NB4 (cell line): Measurements from ENCODE around the gene NFIA.

Experiments
- DNase-seq: peaks from one replicate; pipeline ENCODE4 v3.0.0; 2010; ENCODE audit warnings: low read depth
- H3K4me3 ChIP-seq: one replicate; pipeline ENCODE4 v1.5.1; 2011; ENCODE audit warnings: mild to moderate bottlenecking, low read depth, low read length, moderate library complexity
- MYC ChIP-seq: IDR thresholded peaks from 2 replicates; pipeline ENCODE4 v1.6.1; 2011; ENCODE audit warnings: low read depth, low read length
- POLR2A ChIP-seq: IDR thresholded peaks from 2 replicates; pipeline ENCODE4 v1.6.1; 2011; ENCODE audit warnings: mild to moderate bottlenecking; ENCODE audit not compliant: insufficient read length; ENCODE audit errors: extremely low read depth
- TF ChIP-seq, protein P1 (sequence below): IDR thresholded peaks from one replicate; pipeline ENCODE4 v1.5.1; 2012; ENCODE audit warnings: low read depth, low read length
- TF ChIP-seq, protein P2 (sequence below): IDR thresholded peaks from 2 replicates; pipeline ENCODE4 v1.6.1; 2011; ENCODE audit warnings: low read depth, low read length

Gene NFIA

DNA sequence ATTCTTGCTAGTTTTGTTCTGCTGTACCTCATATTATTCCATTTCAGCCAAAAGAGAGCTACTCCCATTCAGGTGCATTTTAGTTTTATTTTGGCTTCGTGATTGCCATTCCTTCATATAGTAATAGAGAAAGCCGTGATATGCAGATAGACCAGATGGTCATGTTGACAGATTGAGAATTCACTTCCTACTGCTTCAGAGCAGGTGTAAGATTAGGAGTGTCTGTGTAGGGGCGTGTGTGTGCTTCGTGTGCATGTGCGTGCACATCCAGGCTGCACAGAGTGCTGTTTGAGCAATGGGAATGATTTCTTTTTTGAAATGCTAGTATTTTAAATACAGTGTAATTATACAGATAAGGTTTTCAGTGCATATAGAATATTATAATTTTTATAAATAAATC is 10.3 kb downstream of the NFIA start:
- no peak overlapping the region for H3K4me3 ChIP-seq
- no peak for DNase-seq
- TF ChIP-seq MYC (no peak), POLR2A (no peak)
- TF ChIP-seq, protein P1, sequence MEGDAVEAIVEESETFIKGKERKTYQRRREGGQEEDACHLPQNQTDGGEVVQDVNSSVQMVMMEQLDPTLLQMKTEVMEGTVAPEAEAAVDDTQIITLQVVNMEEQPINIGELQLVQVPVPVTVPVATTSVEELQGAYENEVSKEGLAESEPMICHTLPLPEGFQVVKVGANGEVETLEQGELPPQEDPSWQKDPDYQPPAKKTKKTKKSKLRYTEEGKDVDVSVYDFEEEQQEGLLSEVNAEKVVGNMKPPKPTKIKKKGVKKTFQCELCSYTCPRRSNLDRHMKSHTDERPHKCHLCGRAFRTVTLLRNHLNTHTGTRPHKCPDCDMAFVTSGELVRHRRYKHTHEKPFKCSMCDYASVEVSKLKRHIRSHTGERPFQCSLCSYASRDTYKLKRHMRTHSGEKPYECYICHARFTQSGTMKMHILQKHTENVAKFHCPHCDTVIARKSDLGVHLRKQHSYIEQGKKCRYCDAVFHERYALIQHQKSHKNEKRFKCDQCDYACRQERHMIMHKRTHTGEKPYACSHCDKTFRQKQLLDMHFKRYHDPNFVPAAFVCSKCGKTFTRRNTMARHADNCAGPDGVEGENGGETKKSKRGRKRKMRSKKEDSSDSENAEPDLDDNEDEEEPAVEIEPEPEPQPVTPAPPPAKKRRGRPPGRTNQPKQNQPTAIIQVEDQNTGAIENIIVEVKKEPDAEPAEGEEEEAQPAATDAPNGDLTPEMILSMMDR = no peak
- TF ChIP-seq, protein P2, sequence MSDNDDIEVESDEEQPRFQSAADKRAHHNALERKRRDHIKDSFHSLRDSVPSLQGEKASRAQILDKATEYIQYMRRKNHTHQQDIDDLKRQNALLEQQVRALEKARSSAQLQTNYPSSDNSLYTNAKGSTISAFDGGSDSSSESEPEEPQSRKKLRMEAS = no peak

DNA sequence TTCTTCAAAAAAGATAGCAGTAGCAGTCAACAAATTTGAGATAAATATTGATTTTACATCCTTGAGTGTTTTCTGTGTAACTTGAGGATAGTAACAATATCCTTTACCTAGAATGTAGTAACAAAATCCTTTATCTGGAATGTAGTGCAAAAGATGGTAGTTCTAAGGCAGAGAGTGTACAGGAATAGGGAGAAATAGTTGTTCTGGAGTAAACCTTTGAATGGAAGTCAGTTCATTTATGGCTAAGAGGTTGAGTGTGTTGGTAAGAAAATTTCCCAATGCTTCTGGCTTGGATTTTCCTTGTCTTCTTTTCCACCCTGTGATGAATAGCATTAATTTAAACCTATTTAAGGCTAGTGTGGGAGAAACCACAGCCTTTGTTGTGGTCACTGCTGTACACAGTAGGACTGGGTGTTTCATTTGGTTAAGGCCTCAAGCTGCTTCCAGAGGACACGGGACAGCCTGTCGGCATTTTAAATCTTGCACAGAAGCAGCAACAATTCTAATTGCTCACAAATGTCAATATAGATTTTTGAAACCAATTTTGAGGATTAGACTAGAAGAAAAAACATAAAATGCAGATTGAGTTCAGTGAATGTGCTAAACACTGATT is 11.3 kb downstream of the NFIA start:
- no peak overlapping the region for H3K4me3 ChIP-seq
- no peak for DNase-seq
- TF ChIP-seq, protein P1 = no peak
- TF ChIP-seq, protein P2 = no peak
- TF ChIP-seq MYC (no peak), POLR2A (no peak)

DNA sequence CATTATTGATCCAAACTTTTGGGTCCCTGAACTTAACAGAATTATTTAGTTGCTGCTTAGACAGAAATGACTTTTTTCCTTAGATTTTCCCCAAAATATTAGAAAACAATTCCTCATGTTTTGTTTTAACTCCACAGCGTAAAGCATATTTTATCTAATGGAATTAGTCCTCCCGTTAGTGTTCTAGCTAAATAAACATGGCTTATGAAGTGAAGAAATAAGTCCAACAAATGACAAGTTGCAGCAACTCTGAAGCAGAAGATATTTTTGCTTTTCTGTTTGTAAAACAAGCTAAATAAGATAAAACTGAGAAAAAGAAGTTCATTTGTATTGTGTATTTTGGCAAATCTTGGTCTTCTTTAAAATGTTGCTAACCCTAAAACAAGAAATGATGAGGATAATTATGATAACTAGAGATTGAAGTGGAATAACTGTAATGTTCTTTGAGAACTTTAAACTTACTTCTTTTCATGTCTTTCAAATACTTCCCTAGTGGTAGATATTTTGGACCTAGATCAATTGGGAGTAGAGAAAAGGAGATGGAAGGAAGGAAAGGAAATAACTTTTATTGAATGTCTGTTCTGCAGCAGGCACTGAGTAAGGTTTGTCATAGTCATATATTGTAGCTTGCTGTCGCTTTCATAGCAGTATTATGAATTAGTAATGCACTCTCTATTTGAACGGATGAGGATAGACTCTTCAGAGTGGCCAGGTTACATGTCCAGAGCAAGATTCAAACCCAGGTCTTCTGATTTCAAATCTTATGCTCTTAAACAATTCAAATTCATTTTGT is 12.5 kb downstream of the NFIA start:
- TF ChIP-seq, protein P1 = no peak
- TF ChIP-seq MYC (no peak), POLR2A (no peak)
- TF ChIP-seq, protein P2 = no peak
- no peak overlapping the region for H3K4me3 ChIP-seq
- DNase-seq = no peak

DNA sequence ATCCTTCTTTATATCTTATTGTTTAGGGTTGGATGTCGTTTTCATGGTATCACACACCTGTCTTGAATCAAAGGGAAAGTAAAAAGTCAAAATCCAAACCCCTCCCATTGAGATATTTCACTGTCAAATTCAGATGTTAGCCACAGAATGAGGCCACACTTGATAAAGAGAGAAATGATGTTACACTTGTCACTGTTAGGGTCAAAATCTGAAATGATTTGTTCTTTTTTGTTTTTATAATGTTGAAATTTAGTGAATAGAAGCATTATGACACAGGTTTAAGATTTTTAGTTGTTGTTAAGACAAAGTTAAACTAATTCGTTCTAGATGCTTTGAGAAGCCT is 13.1 kb downstream of the NFIA start:
- DNase-seq = no peak
- TF ChIP-seq, protein P2 = no peak
- no peak for TF ChIP-seq MYC
- TF ChIP-seq, protein P1 = no peak
- no peak for TF ChIP-seq POLR2A
- no peak overlapping the region for H3K4me3 ChIP-seq

DNA sequence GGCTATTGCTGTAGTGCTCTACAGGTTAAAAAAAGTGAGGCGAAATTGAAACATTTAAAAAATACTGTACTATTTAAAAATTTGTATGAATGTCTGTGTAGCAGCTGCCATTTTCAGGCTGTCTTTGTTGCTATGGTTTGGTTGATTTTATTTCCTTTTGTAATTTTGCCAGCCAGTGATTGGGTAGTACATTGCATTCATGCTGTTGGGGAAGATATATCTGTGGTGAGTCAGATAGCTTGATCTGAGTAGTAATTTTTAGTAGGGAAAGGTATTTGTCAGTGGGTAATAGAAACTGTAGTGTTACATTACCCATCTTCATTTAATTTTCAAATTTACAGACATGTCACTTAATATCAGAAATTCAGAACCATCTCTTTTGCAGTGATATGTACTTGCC is 15.0 kb downstream of the NFIA start:
- TF ChIP-seq POLR2A (no peak), MYC (no peak)
- TF ChIP-seq, protein P1 = no peak
- TF ChIP-seq, protein P2 = no peak
- no peak overlapping the region for H3K4me3 ChIP-seq
- no peak for DNase-seq
